OCI-LY3 (cell line): ENCODE results near the gene PIK3IP1.

Experiments
- H2AFZ ChIP-seq: fragments of 200-600, 300-600 bp; shearing (Covaris generic); 2 replicates; pipeline ENCODE4 v1.6.0; 2014; ENCODE audit warnings: antibody characterized with exemption, low read depth, low read length
- H3K27ac ChIP-seq: fragments of 200-600, 300-600 bp; sonication (generic); 2 replicates; pipeline ENCODE4 v1.5.1; 2014; ENCODE audit warnings: mild to moderate bottlenecking, low read length, moderate library complexity, mixed read lengths
- H3K27me3 ChIP-seq: fragments of 200-600, 300-600 bp; sonication (generic); 2 replicates; pipeline ENCODE4 v1.6.1; 2014; ENCODE audit warnings: low read depth, low read length, mixed read lengths
- H3K36me3 ChIP-seq: fragments of 200-600, 300-600 bp; sonication (generic); replicated peaks from 2 replicates; pipeline ENCODE3; 2014; ENCODE audit warnings: low read depth, low read length, mixed read lengths
- H3K4me1 ChIP-seq: fragments of 300-600, 200-600 bp; sonication (generic); 2 replicates; pipeline ENCODE4 v1.6.1; 2014; ENCODE audit warnings: low read length, mixed read lengths
- H3K4me2 ChIP-seq: fragments of 200-600, 300-600 bp; sonication (generic); 2 replicates; pipeline ENCODE4 v1.6.1; 2014; ENCODE audit warnings: low read length, mixed read lengths
- H3K4me3 ChIP-seq: fragments of 300-600, 200-600 bp; sonication (generic); 2 replicates; pipeline ENCODE4 v1.5.1; 2014; ENCODE audit warnings: antibody characterized with exemption, mild to moderate bottlenecking, low read length, moderate library complexity
- H3K79me2 ChIP-seq: fragments of 300-600, 200-600 bp; shearing (Covaris generic); 2 replicates; pipeline ENCODE4 v1.6.1; 2014; ENCODE audit warnings: mild to moderate bottlenecking, low read length, mixed read lengths
- H3K9ac ChIP-seq: fragments of 300-600, 200-600 bp; shearing (Covaris generic); 2 replicates; pipeline ENCODE4 v1.6.0; 2014; ENCODE audit warnings: mild to moderate bottlenecking, low read length, moderate library complexity
- H3K9me3 ChIP-seq: fragments of 200-600, 300-600 bp; shearing (Covaris generic); 2 replicates; pipeline ENCODE4 v1.6.1; 2014; ENCODE audit warnings: low read length, mixed read lengths; ENCODE audit not compliant: insufficient read depth
- H4K20me1 ChIP-seq: fragments of 200-600, 300-600 bp; sonication (generic); 2 replicates; pipeline ENCODE4 v1.6.1; 2016; ENCODE audit warnings: low read length, mixed read lengths; ENCODE audit not compliant: insufficient read depth
- CTCF ChIP-seq: fragments of 200-600, 300-600 bp; sonication (generic); IDR thresholded peaks from 2 replicates; pipeline ENCODE4 v1.5.1; 2014; ENCODE audit warnings: antibody characterized with exemption, low read length, low read depth
- EZH2phosphoT487 ChIP-seq: fragments of 200-600 bp; shearing (Covaris generic); IDR thresholded peaks from 2 replicates; pipeline ENCODE4 v1.6.1; 2018; ENCODE audit warnings: antibody characterized with exemption, mixed run types, low read depth

PIK3IP1 gene

GRCh38 chr22:31278626-31279326, 13.5 kb downstream of the PIK3IP1 start:
- H3K4me2 ChIP-seq = no peak overlapping the region
- no peaks in the 10 kb centered on the region for H3K9me3 ChIP-seq
- H2AFZ ChIP-seq = no peak overlapping the region
- H3K36me3 ChIP-seq = peaks cover 43% of the 10 kb centered on the region
- no peak overlapping the region for H3K9ac ChIP-seq
- no peak overlapping the region for H3K27ac ChIP-seq
- H3K27me3 ChIP-seq = no peaks in the 10 kb centered on the region
- H3K79me2 ChIP-seq = no peaks in the 10 kb centered on the region
- no peak for TF ChIP-seq CTCF
- no peak for TF ChIP-seq EZH2phosphoT487
- no peak overlapping the region for H3K4me3 ChIP-seq
- no peaks in the 10 kb centered on the region for H4K20me1 ChIP-seq
- H3K4me1 ChIP-seq = no peaks in the 10 kb centered on the region

- Histone ChIP-seq H3K4me2 (no peak overlapping the region), H3K79me2 (no peaks in the 10 kb centered on the region), H3K27ac (no peak overlapping the region), H2AFZ (no peak overlapping the region), H3K9ac (no peak overlapping the region), H4K20me1 (no peaks in the 10 kb centered on the region), H3K36me3 (peaks cover 46% of the 10 kb centered on the region), H3K27me3 (no peaks in the 10 kb centered on the region), H3K9me3 (no peaks in the 10 kb centered on the region), H3K4me1 (no peaks in the 10 kb centered on the region), H3K4me3 (no peak overlapping the region)
- no peak for TF ChIP-seq EZH2phosphoT487
Observed at GRCh38 chr22:31278151-31278621, 14.1 kb downstream of the PIK3IP1 start.

DNA sequence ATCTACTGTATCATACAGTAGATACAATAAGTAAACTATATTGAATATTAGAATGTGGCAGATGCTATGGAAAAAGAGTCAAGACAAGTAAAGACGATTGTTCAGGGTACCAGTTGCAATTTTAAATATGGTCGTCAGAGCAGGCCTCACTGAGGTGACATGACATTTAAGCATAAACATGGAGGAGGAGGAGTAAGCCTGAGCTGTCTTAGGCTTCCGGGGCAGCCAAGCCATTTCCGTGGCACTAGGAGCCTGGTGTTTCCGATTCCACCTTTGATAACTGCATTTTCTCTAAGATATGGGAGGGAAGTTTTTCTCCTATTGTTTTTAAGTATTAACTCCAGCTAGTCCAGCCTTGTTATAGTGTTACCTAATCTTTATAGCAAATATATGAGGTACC, 14.5 kb downstream of the PIK3IP1 start:
- Histone ChIP-seq H3K9me3 (no peaks in the 10 kb centered on the region), H3K4me2 (no peak overlapping the region), H3K9ac (no peak overlapping the region), H3K27ac (no peak overlapping the region), H2AFZ (no peak overlapping the region), H3K4me3 (no peak overlapping the region), H3K79me2 (no peaks in the 10 kb centered on the region), H3K4me1 (no peaks in the 10 kb centered on the region), H4K20me1 (no peaks in the 10 kb centered on the region), H3K27me3 (no peaks in the 10 kb centered on the region), H3K36me3 (peaks cover 48% of the 10 kb centered on the region)
- TF ChIP-seq EZH2phosphoT487 = no peak
- TF ChIP-seq CTCF = no peak

DNA sequence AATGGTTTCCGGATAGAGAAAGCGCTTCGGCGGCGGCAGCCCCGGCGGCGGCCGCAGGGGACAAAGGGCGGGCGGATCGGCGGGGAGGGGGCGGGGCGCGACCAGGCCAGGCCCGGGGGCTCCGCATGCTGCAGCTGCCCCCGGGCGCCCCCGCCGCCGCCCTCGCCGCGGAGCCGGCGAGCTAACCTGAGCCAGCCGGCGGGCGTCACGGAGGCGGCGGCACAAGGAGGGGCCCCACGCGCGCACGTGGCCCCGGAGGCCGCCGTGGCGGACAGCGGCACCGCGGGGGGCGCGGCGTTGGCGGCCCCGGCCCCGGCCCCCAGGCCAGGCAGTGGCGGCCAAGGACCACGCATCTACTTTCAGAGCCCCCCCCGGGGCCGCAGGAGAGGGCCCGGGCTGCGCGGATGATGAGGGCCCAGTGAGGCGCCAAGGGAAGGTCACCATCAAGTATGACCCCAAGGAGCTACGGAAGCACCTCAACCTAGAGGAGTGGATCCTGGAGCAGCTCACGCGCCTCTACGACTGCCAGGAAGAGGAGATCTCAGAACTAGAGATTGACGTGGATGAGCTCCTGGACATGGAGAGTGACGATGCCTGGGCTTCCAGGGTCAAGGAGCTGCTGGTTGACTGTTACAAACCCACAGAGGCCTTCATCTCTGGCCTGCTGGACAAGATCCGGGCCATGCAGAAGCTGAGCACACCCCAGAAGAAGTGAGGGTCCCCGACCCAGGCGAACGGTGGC, 15.7 kb downstream of the PIK3IP1 start:
- Histone ChIP-seq H2AFZ (no peak overlapping the region), H3K4me1 (no peaks in the 10 kb centered on the region), H3K4me2 (no peak overlapping the region), H3K4me3 (no peak overlapping the region), H3K9me3 (no peaks in the 10 kb centered on the region), H4K20me1 (no peaks in the 10 kb centered on the region), H3K36me3 (peaks cover 53% of the 10 kb centered on the region), H3K79me2 (no peaks in the 10 kb centered on the region), H3K9ac (no peak overlapping the region), H3K27ac (no peak overlapping the region), H3K27me3 (no peaks in the 10 kb centered on the region)
- TF ChIP-seq CTCF (no peak), EZH2phosphoT487 (no peak)
